Nephron progenitor cell (in vitro differentiated cells): Measurements from ENCODE around the gene SPOCD1.

ENCODE experiments used
- DNase-seq: peaks from one replicate; pipeline ENCODE4 v3.0.0; 2021
- H3K27ac Mint-ChIP-seq: 2 replicates; pipeline ENCODE4 v1.8.0; 2021; ENCODE audit warnings: mild to moderate bottlenecking, moderate library complexity, mixed read lengths
- H3K27me3 Mint-ChIP-seq: 2 replicates; pipeline ENCODE4 v1.8.0; 2021; ENCODE audit warnings: mild to moderate bottlenecking, low read depth, mixed read lengths; ENCODE audit not compliant: poor library complexity
- H3K36me3 Mint-ChIP-seq: 2 replicates; pipeline ENCODE4 v1.8.0; 2021; ENCODE audit warnings: low read depth, mixed read lengths
- H3K4me1 Mint-ChIP-seq: 2 replicates; pipeline ENCODE4 v1.8.0; 2021; ENCODE audit warnings: mixed read lengths
- H3K4me3 Mint-ChIP-seq: 2 replicates; pipeline ENCODE4 v1.8.0; 2021; ENCODE audit warnings: mild to moderate bottlenecking, moderate library complexity, mixed read lengths
- H3K9me3 Mint-ChIP-seq: 2 replicates; pipeline ENCODE4 v1.8.0; 2021; ENCODE audit warnings: mild to moderate bottlenecking, moderate library complexity, mixed read lengths
- TF ChIP-seq, protein P1 (sequence below): fragments of 200-600 bp; sonication (generic); IDR thresholded peaks from 2 replicates; pipeline ENCODE4 v1.5.0; 2021; ENCODE audit warnings: antibody characterized with exemption

The SPOCD1 gene

DNA sequence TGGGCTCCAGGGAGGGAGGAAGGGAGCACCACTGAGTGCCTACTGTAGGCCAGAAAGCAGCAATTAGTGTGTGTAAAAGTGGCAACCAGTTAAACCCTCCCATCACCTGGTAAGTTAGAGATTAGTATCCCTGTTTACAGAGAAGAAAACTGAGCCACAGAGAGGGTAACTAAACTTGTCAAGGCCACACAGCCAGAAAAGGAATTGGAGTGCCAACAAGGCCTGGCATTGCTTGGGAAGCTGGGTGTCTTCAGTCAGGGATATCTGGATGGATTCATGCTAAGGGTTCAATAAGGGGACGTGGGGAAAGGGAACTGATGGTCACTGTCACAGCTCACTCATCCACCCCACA, 28.1 kb downstream of the SPOCD1 start:
- Mint-ChIP-seq H3K4me3 (peak overlapping the region; percentile 88), H3K27me3 (peaks cover 23% of the 10 kb centered on the region), H3K36me3 (no peaks in the 10 kb centered on the region), H3K9me3 (no peaks in the 10 kb centered on the region), H3K27ac (peak overlapping the region; percentile 59), H3K4me1 (peaks cover 52% of the 10 kb centered on the region)
- no peak for DNase-seq
- TF ChIP-seq, protein P1, sequence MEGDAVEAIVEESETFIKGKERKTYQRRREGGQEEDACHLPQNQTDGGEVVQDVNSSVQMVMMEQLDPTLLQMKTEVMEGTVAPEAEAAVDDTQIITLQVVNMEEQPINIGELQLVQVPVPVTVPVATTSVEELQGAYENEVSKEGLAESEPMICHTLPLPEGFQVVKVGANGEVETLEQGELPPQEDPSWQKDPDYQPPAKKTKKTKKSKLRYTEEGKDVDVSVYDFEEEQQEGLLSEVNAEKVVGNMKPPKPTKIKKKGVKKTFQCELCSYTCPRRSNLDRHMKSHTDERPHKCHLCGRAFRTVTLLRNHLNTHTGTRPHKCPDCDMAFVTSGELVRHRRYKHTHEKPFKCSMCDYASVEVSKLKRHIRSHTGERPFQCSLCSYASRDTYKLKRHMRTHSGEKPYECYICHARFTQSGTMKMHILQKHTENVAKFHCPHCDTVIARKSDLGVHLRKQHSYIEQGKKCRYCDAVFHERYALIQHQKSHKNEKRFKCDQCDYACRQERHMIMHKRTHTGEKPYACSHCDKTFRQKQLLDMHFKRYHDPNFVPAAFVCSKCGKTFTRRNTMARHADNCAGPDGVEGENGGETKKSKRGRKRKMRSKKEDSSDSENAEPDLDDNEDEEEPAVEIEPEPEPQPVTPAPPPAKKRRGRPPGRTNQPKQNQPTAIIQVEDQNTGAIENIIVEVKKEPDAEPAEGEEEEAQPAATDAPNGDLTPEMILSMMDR = no peak

DNA sequence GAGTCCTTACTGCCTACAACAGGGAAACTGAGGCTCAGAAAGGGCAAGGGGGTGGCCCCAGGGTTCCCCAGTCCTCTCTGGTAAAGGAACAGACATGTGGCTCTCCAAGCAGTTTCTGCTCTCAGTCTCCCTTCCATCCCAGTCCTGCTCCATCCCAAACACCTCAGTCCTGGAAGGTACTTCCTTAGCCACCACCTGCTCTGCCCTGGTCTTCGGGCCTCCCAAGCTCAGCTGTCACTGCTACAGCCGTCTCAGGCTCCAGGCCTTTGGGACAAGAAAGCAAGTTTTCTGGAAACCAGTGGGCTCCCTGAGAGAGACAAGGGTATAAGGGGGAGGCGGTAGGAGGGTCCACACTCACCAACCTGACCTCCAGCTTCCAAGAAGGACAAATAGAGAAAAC, 28.6 kb downstream of the SPOCD1 start:
- H3K27ac Mint-ChIP-seq = no peak overlapping the region
- DNase-seq = no peak
- H3K4me3 Mint-ChIP-seq = peak overlapping the region; percentile 88
- peaks cover 23% of the 10 kb centered on the region for H3K27me3 Mint-ChIP-seq
- H3K4me1 Mint-ChIP-seq = peaks cover 57% of the 10 kb centered on the region
- no peaks in the 10 kb centered on the region for H3K36me3 Mint-ChIP-seq
- TF ChIP-seq, protein P1 = no peak
- no peaks in the 10 kb centered on the region for H3K9me3 Mint-ChIP-seq

DNA sequence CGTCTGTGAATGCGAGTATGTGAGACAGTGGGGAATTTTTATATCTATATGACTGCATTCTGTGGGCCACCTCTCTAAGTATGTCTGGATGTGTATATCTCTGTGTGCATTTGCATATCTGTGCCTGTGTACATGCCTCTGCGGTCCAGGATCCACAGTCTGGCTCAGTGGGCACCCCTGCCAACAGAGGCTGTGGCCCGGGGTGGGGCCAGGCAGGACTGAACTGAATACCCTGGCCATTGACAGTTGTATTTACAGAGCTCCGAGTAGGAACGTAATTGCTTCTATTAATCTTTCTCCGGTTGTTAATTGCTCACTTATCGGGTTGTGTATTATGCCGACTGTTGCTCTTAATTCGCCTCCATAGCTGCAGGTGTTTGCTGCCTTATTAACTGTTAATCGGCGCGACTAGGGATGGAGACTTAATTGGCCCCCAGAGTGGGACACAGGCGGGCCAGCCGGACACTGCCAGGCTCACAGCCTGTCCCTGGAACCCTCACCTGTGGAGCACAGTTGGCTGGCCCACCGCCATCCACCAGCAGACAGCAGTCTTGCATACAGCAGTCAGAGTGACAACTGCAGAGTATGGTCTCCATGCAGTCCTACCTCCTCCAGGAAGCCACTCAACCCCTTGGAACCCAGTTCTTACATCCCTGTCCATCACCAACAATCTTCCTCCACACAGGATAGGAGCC, 29.3 kb downstream of the SPOCD1 start:
- TF ChIP-seq, protein P1 = no peak
- Mint-ChIP-seq H3K27ac (no peak overlapping the region), H3K9me3 (no peaks in the 10 kb centered on the region), H3K27me3 (peaks cover 23% of the 10 kb centered on the region), H3K4me1 (peaks cover 63% of the 10 kb centered on the region), H3K36me3 (no peaks in the 10 kb centered on the region), H3K4me3 (no peak overlapping the region)
- no peak for DNase-seq

DNA sequence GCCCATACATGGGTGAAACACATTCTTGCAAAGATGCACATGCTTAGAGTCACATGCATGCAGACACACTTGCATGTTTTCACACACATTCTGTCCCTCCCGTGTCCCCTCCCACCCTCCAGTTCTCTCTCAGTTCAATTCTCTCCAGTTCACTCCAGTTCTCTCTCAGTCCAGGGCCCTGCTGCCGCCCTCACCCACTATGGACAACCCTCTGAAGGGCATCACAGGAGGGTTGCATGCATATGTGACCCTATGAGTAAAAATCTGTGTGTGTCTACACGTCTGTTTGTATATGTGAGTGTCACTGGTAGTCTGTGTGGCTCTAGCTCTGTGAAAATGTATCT, 29.9 kb downstream of the SPOCD1 start:
- no peak for DNase-seq
- peaks cover 19% of the 10 kb centered on the region for H3K27me3 Mint-ChIP-seq
- no peak overlapping the region for H3K27ac Mint-ChIP-seq
- TF ChIP-seq, protein P1 = no peak
- peaks cover 69% of the 10 kb centered on the region for H3K4me1 Mint-ChIP-seq
- no peaks in the 10 kb centered on the region for H3K36me3 Mint-ChIP-seq
- no peaks in the 10 kb centered on the region for H3K9me3 Mint-ChIP-seq
- no peak overlapping the region for H3K4me3 Mint-ChIP-seq

DNA sequence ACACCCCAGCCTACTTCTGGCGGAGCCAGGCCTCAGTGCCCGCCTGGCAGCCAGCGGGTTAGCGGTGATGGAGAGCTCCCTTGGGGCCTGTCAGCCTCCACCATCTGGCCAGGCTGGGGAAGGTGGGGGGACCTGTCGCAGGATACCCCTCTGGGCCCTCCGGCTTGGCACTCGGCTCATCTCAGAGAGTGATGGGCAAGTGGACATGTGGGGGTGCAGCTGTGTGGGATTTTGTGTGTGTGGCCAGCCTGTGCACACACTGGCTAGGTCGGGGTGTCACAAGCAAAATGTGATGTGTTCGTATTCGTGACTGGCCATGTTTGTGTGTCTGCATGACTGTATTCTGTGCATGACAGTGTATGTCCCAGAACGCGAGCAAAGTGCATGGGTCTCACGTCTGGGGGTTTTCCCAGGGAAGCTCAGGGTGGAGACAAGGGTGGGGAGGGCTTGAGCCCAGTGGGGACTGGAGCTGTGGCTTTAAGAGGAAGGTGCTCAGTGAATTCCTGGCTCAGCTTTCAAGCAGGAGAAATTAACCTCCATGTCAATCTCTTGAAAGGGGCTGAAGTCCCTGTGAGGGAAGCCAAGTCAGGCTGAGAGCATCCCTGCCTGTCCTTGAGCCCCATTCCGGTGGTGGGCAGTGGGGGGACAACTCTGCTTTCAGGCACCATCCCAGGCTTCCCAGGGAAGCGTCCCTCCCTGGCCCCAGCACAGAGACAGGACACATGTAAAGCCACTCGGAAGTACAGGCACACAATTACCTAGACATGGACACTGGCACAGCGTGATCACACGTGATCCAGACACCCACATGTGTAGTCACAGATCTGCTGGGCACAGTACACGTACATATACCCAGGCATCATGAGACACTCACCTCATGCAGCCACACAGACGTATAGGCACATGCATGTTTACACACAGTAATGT, 30.5 kb downstream of the SPOCD1 start:
- Mint-ChIP-seq H3K4me1 (peaks cover 75% of the 10 kb centered on the region), H3K36me3 (no peaks in the 10 kb centered on the region), H3K9me3 (no peaks in the 10 kb centered on the region), H3K4me3 (no peak overlapping the region), H3K27me3 (peaks cover 17% of the 10 kb centered on the region), H3K27ac (no peak overlapping the region)
- DNase-seq = peak; percentile 62
- TF ChIP-seq, protein P1 = no peak
